ENCODE measurements around the gene SULT2A1. TPM values are rescaled to one million over a fixed set of nuclear protein-coding genes. Genes with fewer than 3 reads are reported as not detected.
"Not testable (repeated sequence)": the region's sequence is repeated elsewhere in the genome, so short reads cannot be mapped to it uniquely, and the experiment has no call there.

Gene SULT2A1, protein sequence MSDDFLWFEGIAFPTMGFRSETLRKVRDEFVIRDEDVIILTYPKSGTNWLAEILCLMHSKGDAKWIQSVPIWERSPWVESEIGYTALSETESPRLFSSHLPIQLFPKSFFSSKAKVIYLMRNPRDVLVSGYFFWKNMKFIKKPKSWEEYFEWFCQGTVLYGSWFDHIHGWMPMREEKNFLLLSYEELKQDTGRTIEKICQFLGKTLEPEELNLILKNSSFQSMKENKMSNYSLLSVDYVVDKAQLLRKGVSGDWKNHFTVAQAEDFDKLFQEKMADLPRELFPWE
- not detected for total RNA-seq
- not detected for polyA plus RNA-seq
- 0 reads per million in 6 experiments for total RNA-seq

DNA sequence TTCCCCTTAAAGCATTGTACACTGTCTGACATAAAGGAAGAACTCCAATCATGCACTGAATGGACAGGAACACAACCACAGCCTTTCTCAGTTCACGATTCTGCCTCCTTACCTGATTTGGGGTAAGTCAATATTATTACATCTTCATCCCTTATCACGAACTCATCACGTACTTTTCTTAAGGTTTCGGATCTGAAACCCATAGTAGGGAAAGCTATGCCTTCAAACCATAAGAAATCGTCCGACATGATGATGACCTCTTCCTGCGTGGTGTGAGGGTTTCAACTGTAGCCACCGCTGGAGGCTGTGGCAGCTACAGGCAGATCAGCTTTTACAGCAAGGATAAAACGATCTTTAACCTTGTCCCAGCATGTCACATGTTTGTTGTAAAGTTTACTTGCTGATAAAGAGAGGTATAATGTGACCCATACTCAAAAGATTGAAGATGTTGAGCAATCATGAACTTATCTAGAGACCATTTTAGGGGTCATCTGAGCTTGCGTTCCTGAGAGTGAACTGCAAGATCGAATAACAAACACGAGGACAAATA is at the start of gene SULT2A1:
TSS of gene SULT2A1 (minus strand) at position 306 of the 550 bp plus-strand sequence. CDS start at position 248, 58 bp downstream.
- peaks cover 0 to 3% (median 0%) of the 10 kb centered on the region in 9 donors for H3K9me3 Mint-ChIP-seq
- H3K36me3 Mint-ChIP-seq: no peaks in the 10 kb centered on the region
- POLR2A ChIA-PET: no interaction called here
- no peak for ATAC-seq
- no peak within 1 kb of the TSS for H3K4me3 Mint-ChIP-seq
- peaks cover 12 to 25% (median 19%) of the 10 kb centered on the region in 5 donors for H3K27me3 Mint-ChIP-seq
- no peak for DNase-seq
- no peak within 1 kb of the TSS for H3K27ac Mint-ChIP-seq
- no peaks in the 10 kb centered on the region for H3K4me1 Mint-ChIP-seq

DNA sequence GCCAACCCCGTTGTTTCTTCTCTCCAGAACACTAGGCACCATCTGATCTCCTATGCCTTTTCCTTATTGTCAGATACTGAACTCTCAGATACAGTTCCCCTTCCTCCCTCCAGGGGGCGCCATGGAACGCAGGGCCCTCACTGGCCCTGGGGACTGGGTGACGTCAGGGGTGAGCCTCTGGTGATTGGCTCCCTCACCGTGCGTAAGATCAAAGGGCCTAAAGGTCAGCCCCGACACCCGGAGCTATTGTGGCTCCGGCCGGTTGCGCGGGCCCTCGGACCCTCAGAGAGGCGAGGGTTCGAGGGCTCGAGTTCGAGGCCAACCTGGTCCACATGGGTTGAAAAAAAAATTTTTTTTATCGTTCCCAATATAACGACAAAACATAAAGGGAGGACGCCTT is 42.5 kb upstream of the SULT2A1 start:
- H3K4me1 Mint-ChIP-seq, H3K27ac Mint-ChIP-seq, ATAC-seq, POLR2A ChIA-PET, H3K27me3 Mint-ChIP-seq, H3K36me3 Mint-ChIP-seq, DNase-seq, H3K4me3 Mint-ChIP-seq, H3K9me3 Mint-ChIP-seq: not testable (repeated sequence)

DNA sequence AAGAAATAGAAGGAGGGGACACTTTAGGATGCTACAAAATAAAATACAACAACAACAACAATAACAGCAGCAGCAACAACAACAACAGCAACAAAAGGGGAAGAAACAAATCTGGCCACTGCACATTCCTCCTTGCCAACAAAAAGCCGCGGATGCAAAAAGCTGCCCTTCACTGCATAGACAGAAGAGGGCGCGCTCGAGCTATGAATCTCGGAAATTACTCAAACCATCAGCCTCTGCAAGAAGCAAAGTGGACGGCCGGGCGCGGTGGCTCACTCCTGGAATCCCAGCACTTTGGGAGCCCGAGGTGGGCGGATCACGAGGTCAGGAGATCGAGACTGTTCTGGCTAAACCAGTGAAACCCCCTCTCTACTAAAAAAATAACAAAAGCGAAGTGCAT is 34.0 kb upstream of the SULT2A1 start:
- H3K27ac Mint-ChIP-seq, H3K4me3 Mint-ChIP-seq, POLR2A ChIA-PET, H3K9me3 Mint-ChIP-seq, ATAC-seq, H3K4me1 Mint-ChIP-seq, H3K27me3 Mint-ChIP-seq, H3K36me3 Mint-ChIP-seq: not testable (repeated sequence)
- DNase-seq: peak in 5 of 10 donors; percentile 77 to 98 (median 96)

DNA sequence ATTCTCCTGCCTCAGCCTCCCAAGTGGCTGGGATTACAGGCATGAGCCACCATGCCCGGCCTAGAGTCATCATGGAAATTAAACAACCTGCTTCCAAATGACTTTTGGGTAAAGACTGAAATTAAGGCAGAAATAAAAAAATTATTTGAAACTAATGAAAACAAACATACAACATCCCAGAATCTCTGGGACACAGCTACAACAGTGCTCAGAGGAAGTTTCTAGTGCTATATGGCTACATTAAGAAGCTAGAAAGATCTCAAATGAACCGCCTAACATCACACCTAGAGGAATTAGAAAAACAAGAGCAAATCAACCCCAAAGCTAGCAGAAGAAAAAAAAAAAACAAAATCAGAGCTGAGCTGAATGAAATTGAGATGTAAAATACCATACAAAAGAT is 24.1 kb upstream of the SULT2A1 start:
- H3K9me3 Mint-ChIP-seq, H3K4me1 Mint-ChIP-seq, H3K36me3 Mint-ChIP-seq, H3K27me3 Mint-ChIP-seq, POLR2A ChIA-PET, H3K27ac Mint-ChIP-seq, ATAC-seq, DNase-seq, H3K4me3 Mint-ChIP-seq: not testable (repeated sequence)

DNA sequence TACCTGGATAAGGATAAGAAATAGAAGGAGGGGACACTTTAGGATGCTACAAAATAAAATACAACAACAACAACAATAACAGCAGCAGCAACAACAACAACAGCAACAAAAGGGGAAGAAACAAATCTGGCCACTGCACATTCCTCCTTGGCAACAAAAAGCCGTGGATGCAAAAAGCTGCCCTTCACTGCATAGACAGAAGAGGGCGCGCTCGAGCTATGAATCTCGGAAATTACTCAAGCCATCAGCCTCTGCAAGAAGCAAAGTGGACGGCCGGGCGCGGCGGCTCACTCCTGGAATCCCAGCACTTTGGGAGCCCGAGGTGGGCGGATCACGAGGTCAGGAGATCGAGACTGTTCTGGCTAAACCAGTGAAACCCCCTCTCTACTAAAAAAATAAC is 23.2 kb upstream of the SULT2A1 start:
- H3K36me3 Mint-ChIP-seq, H3K9me3 Mint-ChIP-seq, H3K4me1 Mint-ChIP-seq, POLR2A ChIA-PET, ATAC-seq, H3K4me3 Mint-ChIP-seq, H3K27ac Mint-ChIP-seq, H3K27me3 Mint-ChIP-seq: not testable (repeated sequence)
- DNase-seq: peak; percentile 39 to 84 (median 73)

DNA sequence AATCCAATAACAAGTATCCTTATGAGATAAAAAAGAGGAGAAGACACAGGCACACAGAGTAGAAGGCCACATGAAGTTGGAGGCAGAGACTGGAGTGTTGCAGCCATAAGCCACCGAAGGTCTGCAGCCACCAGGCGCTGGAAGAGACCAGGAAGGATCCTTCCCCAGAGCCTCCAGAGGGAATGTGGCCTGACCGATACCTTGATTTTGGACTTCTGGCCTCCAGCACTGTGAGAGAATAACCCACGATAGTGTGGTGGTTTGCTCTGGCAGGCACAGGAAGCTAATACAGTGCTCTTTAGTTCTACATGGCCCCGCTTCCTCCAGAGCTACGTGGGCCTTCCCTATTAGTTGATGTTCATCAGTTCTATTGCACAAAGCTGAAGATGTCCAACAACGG is 15.3 kb upstream of the SULT2A1 start:
- DNase-seq (no peak), ATAC-seq (no peak)
- no peaks in the 10 kb centered on the region for H3K4me1 Mint-ChIP-seq
- POLR2A ChIA-PET: no interaction called here
- H3K9me3 Mint-ChIP-seq: peaks cover 0 to 2% (median 0%) of the 10 kb centered on the region in 9 donors
- peaks cover 0 to 18% (median 14%) of the 10 kb centered on the region in 5 donors for H3K27me3 Mint-ChIP-seq
- H3K27ac Mint-ChIP-seq: no peak overlapping the region
- no peak overlapping the region for H3K4me3 Mint-ChIP-seq
- no peaks in the 10 kb centered on the region for H3K36me3 Mint-ChIP-seq

DNA sequence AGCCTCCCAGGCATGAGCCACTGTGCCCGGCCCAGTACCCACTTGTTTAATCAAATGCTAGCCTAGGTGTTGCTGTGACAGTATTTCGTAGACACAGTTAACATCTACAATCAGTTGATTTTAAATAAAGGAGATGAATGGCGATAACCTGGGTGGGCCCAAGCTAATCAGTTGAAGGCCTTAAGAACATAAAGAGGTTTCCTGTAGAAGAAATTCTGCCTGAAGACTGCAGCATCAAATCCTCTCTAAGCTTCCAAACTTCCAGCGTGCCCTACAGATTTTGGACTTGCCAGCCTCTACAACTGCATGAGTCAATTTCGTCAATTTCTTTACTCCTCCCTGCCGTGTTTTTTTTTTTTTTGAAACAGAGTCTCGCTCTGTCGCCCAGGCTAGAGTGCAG is 13.2 kb upstream of the SULT2A1 start:
- H3K4me3 Mint-ChIP-seq: no peak overlapping the region
- H3K4me1 Mint-ChIP-seq: no peaks in the 10 kb centered on the region
- peaks cover 0 to 2% (median 0%) of the 10 kb centered on the region in 9 donors for H3K9me3 Mint-ChIP-seq
- H3K36me3 Mint-ChIP-seq: no peaks in the 10 kb centered on the region
- DNase-seq: no peak
- POLR2A ChIA-PET: no interaction called here
- no peak overlapping the region for H3K27ac Mint-ChIP-seq
- no peak for ATAC-seq
- H3K27me3 Mint-ChIP-seq: peaks cover 0 to 18% (median 14%) of the 10 kb centered on the region in 5 donors

DNA sequence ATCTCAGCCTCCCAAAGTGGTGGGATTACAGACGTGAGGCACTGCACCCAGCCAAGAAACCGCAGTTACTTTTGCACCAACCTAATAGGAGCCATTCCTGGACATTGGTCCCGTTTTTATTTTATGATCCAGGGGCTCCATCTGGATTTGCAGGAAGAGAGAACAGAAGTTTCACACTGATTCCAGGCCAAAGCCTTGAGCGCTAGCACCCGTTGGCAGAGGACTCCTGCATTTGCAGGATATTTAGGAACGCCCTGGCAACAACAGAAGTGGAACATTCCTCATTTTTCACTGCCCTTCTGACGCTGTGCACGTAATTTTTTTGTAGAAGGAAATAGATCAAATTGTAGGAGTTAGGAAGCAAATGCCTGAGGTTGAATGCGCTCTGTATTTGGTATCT is 11.7 kb upstream of the SULT2A1 start:
- H3K27ac Mint-ChIP-seq: no peak overlapping the region
- DNase-seq: no peak
- H3K4me1 Mint-ChIP-seq: no peaks in the 10 kb centered on the region
- H3K9me3 Mint-ChIP-seq: peaks cover 0 to 2% (median 0%) of the 10 kb centered on the region in 9 donors
- no peak overlapping the region for H3K4me3 Mint-ChIP-seq
- ATAC-seq: no peak
- POLR2A ChIA-PET: no interaction called here
- H3K36me3 Mint-ChIP-seq: no peaks in the 10 kb centered on the region
- H3K27me3 Mint-ChIP-seq: peaks cover 0 to 18% (median 9%) of the 10 kb centered on the region in 5 donors

DNA sequence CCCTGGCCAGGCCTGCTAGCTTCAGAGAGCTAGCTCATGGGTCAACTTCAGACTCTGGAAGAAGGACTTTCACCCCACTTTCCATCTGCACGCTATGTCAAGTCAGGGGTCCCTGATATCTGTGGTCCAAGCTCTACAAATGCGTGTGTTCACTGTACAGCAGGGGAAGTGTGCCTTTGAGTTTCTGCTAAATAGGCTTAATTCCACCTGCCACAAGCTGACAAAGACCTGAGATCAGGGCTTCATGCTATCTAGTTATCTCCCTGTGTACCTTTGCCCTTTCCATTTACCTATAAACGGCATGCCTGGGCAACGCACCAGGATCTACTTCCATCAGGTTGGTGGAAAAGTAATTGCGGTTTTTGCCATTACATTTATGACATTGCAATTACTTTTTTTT is 10.7 kb upstream of the SULT2A1 start:
- ATAC-seq (no peak), DNase-seq (no peak)
- no peak overlapping the region for H3K4me3 Mint-ChIP-seq
- peaks cover 0 to 10% (median 0%) of the 10 kb centered on the region in 9 donors for H3K9me3 Mint-ChIP-seq
- H3K36me3 Mint-ChIP-seq: no peaks in the 10 kb centered on the region
- peaks cover 0 to 18% (median 3%) of the 10 kb centered on the region in 5 donors for H3K27me3 Mint-ChIP-seq
- POLR2A ChIA-PET: no interaction called here
- H3K27ac Mint-ChIP-seq: no peak overlapping the region
- no peaks in the 10 kb centered on the region for H3K4me1 Mint-ChIP-seq

DNA sequence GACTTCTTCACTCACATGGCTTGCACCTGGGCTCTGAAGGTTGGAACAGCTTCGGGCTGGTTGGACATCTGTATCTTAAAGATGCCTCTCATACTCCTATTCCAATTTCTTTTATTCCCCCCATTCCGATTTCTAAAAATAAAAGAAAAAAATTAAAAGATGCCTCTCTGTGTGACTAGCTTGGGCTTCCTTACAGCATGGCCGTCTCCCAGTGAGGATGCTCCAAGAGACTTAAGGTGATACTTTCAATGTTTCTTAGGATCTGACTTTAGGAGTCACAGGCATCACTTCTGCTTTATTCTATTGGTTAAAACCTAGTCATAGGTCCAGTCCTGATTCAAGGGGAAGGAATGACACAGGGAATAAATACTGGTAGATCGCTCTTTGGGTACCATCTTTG is 9.9 kb upstream of the SULT2A1 start:
- POLR2A ChIA-PET: no interaction called here
- H3K9me3 Mint-ChIP-seq: peaks cover 0 to 12% (median 0%) of the 10 kb centered on the region in 9 donors

DNA sequence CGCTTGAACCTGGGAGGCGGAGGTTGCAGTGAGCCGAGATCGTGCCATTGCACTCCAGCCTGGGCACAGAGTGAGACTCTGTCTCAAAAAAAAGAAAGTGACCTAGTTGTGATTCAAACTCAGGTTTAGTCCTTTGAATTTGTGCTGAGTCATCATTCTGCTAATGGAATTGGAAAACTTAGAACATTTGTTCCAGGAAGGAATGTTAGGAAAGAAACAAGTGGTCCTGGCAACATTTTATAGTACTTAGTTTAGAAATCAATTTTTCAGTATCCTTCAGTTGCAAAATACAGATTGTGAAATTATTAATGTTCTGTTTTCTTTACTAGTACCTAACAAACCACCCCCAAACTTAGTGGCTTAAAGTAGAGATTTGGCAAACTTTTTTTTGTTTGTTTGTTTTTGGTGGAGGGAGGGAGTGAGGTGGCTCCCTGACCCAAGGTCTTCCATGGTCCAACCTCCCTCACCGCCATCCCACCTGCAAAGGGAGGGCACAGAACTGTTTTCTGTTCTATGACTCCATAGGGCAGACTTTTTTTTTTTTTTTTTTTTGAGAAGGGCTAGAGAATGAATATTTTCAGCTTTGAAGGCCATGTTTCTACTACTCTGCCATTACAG is 9.2 kb upstream of the SULT2A1 start:
- Mint-ChIP-seq H3K9me3 (peaks cover 0 to 15% (median 0%) of the 10 kb centered on the region in 9 donors), H3K4me3 (no peak overlapping the region), H3K4me1 (no peaks in the 10 kb centered on the region), H3K27ac (no peak overlapping the region), H3K36me3 (no peaks in the 10 kb centered on the region), H3K27me3 (peaks cover 0 to 17% (median 0%) of the 10 kb centered on the region in 5 donors)
- POLR2A ChIA-PET: no interaction called here
- DNase-seq (no peak), ATAC-seq (no peak)

More for the DNA sequence above, 9.9 kb upstream of the SULT2A1 start:
- no peaks in the 10 kb centered on the region for H3K36me3 Mint-ChIP-seq
- H3K27ac Mint-ChIP-seq: no peak overlapping the region
- no peaks in the 10 kb centered on the region for H3K4me1 Mint-ChIP-seq
- peaks cover 0 to 18% (median 3%) of the 10 kb centered on the region in 5 donors for H3K27me3 Mint-ChIP-seq
- DNase-seq: no peak
- H3K4me3 Mint-ChIP-seq: no peak overlapping the region
- ATAC-seq: no peak

DNA sequence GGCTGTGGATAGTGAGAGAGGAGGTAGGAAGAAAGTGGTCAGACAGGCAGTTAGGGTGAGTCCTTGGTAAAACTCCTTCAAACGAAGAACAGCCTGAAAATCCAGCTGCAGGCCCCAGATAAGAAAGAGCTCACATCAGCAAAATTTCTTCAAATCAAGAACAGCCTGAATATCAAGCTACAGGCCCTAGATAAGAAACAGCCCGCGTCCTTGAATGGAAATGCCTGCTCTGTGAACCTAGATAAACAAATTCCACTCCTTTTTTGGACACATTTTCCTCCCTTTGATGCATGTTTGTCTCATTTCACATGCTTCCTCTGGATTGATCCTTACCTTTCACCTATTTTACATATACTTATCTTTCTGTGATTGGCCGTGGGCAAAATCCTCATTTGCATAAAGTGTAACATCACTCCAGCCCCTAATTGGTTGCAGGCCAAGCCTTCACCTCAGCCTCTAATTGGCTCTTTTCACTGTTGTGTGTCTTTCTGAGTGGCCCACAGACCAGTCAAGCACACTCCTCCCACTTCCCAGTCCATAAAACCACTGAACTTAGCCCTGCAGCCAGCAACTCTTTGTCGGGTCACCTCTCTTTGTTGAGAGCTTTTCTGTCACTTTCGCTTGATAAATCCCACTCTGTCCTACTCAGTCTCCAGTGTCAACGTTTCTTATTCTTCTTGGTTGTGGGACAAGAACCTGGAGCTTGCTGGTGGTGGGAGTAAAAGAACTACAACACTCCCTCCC is 6.0 kb upstream of the SULT2A1 start:
- H3K36me3 Mint-ChIP-seq: no peaks in the 10 kb centered on the region

DNA sequence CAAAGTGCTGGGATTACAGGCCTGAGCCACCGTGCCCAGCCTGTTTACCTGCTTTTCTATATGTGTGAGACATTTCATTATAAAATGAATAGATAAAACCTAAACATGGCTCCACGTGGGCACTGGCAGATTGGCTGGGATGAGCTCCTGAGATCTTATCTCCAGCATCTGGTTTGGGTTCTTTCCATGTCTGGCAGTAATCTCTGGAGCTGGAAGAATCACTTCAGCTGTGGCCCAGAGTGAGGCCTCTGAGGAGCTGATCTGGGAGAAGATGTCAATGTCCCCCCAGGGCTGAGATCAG is 5.5 kb upstream of the SULT2A1 start:
- Mint-ChIP-seq H3K4me1 (no peaks in the 10 kb centered on the region), H3K9me3 (peaks cover 0 to 15% (median 0%) of the 10 kb centered on the region in 9 donors), H3K4me3 (no peak overlapping the region), H3K36me3 (no peaks in the 10 kb centered on the region), H3K27ac (no peak overlapping the region), H3K27me3 (peaks cover 0 to 6% (median 3%) of the 10 kb centered on the region in 5 donors)
- POLR2A ChIA-PET: interaction anchor here (0.7 kb wide), 1 partner anchor 23 kb away, joined by 4 read pairs; no protein-coding TSS in a partner anchor
- ATAC-seq: no peak
- DNase-seq: no peak

More for the DNA sequence above, 6.0 kb upstream of the SULT2A1 start:
- Mint-ChIP-seq H3K4me1 (no peaks in the 10 kb centered on the region), H3K27ac (no peak overlapping the region), H3K9me3 (peaks cover 0 to 15% (median 0%) of the 10 kb centered on the region in 9 donors), H3K27me3 (peaks cover 0 to 6% (median 3%) of the 10 kb centered on the region in 5 donors), H3K4me3 (no peak overlapping the region)
- POLR2A ChIA-PET: interaction anchor here (0.7 kb wide), 1 partner anchor 23 kb away, joined by 4 read pairs; no protein-coding TSS in a partner anchor
- DNase-seq: no peak
- ATAC-seq: no peak

All from naive thymus-derived CD8-positive, alpha-beta T cell (primary cell).